ENCODE data around the gene ADAMTS7.

DNA sequence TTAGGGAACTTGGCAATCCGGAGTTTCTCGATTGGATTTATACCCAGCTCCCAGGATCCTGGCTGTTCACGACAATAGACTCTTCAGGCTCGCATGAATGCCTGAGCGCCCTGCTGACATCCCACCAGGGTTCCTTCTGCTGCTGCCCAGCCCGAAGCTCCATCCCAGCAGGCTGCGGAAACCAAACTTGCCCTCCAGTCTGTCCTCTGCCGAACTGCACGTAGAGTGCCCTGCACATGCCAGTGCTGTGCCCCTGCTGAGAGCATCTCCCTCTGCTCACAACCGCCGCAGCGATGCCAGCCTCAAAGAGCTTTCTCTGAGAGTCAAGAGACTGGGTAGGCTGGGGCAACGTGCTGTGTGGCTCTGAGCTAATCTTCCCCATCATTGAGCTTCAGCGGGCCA is 6.9 kb downstream of the ADAMTS7 start:
- TF ChIP-seq CTCF (conservative IDR thresholded peaks at IDR 0.05; ENCODE audit: low read depth, low read length) (no peak), FOS (IDR thresholded peaks at IDR 0.05; ENCODE audit: low read depth, low read length) (no peak), CEBPB (IDR thresholded peaks at IDR 0.05; ENCODE audit: low read depth, low read length) (no peak), USF2 (IDR thresholded peaks at IDR 0.05; ENCODE audit: low read depth, low read length) (no peak), POLR2A (IDR thresholded peaks at IDR 0.05; ENCODE audit: low read depth, low read length) (no peak), RAD21 (IDR thresholded peaks at IDR 0.05; ENCODE audit: low read length) (no peak), RFX5 (IDR thresholded peaks at IDR 0.05; ENCODE audit: low read depth, low read length) (no peak), MXI1 (IDR thresholded peaks at IDR 0.05; ENCODE audit: borderline replicate concordance, low read depth, low read length) (no peak), MAFK (IDR thresholded peaks at IDR 0.05; ENCODE audit: low read depth, low read length) (no peak)

Measured in IMR-90 (cell line).